GM10847 (cell line): ENCODE measurements around the gene SPAG5.

Experiments used
- POLR2A ChIP-seq: IDR thresholded peaks from 2 replicates; pipeline ENCODE4 v1.6.1; 2011; ENCODE audit not compliant: insufficient read length; ENCODE audit errors: extremely low read depth

The SPAG5 gene

DNA sequence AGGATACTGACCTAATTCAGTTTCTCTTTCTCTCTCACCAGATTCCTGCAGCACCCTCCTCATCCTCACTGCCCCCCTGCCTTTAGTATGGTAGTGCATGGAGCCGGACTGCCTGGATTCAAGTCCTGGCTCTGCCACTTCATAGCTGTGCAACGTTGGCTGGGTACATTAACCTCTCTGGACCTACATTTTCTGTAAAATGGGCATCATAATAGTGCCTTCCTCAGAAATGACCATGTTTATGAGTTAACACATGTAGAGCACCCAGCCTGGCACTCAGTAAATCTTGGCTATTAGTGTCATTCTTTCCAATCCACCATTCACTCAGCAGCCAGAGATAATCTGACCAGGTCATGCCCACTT lies 53.7 kb downstream of the SPAG5 start:
- TF ChIP-seq POLR2A: no peak

DNA sequence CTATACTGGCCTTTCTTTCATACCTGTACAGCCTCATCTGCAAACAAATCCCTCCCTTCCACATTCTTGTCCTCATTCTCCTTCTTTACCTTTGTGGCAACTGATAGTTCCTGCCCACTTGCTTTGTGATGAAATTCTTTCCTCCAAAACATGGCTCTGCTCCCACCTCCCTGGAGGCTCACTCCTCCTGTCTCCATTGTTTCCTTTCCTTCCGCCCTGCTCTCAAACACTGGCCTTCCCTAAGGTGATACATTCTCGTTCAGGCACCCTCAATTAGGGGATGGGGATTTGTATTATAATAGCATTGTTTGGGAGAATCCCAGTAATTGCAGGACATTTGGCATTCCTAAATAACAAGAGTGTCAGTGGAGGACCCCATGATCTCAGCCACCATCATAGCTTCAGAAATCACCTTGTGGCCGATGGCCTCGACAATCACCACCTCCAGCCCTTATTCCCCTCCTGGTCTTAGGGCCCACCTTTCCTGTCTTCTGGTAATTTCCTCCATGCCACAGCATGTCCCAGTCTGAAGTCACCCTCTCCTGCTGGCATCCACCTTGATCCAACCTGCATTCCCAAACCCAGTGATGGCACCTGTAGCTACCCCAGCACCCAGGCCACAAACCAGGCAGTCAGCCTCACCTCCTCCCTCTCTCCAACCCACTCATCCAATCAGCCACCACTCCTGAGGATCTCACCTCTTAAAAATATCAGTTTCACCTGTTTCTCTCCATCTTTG lies 54.3 kb downstream of the SPAG5 start:
- TF ChIP-seq POLR2A: no peak

DNA sequence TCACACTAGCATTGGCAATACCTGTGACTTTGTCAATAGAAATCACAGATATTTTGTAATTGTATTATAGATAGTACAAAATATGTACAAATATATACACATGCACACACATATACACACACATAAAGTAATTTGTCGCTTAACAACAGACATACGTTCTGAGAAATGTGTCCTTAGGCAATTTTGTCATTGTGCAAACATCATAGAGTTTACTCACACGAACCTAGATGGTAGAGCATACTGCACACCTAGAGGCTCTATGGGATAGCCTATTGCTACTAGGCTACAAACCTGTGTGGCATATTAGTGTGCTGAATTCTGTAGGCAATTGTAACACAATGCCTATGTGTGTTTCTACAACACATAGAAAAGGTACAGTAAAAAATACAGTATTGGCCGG lies 57.4 kb downstream of the SPAG5 start:
- TF ChIP-seq POLR2A: no peak

DNA sequence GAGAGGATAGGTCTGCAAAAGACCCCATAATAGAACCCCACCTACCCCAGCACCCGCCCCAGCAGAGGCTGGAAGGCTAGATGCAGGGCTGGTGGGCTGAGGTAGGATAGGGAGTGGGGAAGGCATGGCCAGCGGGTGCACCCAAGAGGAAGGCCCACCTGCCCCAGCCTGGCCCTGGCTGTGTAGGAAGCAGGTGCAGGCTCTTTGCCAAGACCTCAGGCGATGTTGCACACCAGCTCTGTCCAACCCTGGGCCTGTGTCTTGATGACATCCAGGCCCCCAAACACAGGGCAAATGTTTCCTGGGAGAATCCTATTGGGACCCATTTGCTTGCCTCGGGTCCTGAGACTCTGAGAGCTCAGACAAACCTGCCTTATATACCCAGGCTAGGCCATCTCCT lies 58.6 kb downstream of the SPAG5 start:
- TF ChIP-seq POLR2A: no peak

DNA sequence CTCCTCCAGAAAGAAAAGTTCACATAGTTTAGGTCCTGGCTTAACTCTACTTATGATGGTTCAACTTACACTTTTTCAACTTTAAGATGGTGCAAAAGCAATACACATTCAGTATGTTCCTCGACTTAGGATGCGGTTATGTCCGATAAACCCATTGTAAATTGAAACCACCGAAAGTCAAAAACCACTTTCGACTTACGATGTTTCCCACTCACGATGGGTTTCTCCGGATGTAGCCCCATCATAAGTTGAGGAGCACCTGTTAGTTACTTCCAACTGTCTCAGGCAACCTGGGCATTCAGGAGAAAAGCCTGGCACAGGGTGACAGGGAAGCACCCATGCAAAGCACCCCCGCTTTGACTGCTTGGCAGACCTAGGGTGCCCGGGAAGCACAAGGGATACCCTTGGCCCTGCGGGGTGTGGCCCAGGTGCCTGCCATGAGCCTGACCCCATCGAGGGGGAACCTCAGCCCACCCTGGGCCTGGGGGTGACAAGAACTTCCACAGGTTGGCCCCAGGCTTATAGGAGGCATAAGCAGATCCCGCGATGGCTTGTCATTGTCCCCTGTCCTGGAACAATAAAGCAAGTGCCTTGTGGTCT lies 60.4 kb downstream of the SPAG5 start:
- TF ChIP-seq POLR2A: no peak

DNA sequence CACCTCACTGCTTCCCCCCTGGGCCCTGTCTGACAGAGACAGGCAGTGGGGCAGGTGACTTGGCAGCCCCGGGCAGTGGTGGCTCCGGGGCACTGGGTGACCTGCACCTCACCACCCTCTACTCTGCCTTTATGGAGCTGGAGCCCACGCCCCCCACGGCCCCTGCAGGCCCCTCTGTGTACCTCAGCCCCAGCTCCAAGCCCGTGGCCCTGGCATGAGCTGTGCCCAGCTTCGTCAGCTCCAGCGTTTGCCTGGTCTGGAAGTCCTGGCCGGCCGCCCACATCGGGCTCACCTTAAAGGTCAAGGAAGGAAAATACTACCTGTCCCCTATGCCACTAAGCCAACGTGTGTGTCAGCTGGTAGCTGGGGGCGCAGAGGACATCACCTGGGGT lies 61.6 kb downstream of the SPAG5 start:
- TF ChIP-seq POLR2A: no peak

DNA sequence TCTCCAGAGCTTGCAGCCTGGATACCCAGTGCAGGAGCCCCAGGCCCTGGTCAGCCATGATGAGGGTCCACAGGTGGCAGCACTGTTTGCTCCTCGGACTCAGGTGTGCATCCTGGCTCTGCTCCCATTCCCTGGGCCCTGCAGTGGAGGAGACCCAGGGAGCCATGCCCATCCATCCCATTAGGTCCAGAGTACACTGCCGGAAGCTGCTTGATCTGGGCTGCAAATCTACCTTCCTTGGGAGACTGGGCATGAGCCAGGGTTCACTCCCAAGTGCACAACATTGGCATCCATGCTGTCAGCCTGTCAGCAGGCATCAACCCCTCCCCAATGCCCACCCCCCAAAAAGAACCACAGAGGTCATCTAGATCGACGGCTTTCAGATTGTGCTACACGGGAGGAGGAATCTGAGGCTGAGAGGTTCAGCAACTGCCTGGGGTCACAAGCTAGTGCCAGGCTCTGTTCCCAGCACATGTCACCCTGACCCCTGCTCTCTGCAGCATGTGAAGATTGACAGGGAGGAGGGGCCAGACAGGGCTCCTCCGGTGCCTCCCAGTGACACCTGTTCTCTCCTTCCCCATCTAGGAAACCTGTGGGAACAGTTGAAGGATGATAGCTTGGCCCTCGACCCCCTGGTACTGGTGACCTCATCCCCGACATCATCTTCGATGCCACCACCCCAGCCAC lies 62.1 kb downstream of the SPAG5 start:
- no peak for TF ChIP-seq POLR2A

DNA sequence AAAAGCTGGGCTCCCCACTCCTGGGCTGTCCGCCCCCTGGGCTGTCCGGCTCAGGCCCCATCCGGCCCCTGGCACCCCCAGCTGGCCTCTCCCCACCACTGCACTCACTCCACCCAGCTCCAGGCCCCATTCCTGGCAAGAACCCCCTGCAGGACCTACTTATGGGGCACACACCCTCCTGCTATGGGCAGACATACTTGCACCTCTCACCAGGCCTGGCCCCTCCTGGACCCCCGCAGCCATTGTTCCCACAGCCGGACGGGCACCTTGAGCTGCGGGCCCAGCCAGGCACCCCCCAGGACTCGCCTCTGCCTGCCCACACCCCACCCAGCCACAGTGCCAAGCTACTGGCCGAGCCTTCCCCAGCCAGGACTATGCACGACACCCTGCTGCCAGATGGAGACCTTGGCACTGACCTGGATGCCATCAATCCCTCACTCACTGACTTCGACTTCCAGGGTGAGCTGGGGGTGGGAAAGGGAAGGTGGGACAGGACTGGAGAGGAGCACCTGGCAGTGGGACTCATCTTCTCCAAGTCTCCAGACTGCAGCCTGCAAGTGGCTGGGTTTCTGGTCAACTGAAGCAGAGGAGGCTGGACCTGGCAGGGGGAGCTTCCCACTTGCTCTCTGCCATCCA lies 64.0 kb downstream of the SPAG5 start:
- TF ChIP-seq POLR2A: no peak

DNA sequence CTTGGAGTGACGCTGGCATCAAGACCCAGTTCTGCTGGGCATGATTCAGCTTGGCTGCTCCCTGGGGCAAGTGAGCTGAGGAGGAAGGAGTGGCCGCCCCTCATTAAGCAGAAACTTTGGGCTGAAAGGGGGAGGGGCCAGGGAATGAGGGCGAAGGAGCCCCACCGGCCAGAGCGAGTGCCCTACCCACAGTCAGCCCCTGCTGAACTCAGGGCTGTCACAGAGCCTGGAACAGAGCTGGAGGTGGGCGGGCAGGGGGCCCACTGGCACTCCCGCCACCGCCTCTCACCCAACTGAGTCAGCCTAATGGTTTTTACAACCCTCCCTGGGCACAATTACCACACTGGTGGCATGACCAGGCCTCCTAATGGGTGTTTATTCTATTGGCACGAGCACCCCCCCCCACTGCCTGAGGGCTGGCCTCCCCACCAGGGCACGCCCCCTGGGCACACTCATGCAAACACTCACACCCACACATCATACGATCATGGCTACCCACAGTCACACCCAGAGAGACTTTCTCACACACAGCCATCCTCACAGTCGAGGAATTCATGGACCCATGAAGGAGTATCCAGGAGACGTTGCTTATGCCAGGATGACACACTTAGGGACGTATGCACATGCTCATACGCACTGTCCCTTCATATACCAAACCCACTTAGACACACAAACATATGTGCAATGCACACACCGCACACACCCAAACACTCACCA lies 65.6 kb downstream of the SPAG5 start:
- no peak for TF ChIP-seq POLR2A

DNA sequence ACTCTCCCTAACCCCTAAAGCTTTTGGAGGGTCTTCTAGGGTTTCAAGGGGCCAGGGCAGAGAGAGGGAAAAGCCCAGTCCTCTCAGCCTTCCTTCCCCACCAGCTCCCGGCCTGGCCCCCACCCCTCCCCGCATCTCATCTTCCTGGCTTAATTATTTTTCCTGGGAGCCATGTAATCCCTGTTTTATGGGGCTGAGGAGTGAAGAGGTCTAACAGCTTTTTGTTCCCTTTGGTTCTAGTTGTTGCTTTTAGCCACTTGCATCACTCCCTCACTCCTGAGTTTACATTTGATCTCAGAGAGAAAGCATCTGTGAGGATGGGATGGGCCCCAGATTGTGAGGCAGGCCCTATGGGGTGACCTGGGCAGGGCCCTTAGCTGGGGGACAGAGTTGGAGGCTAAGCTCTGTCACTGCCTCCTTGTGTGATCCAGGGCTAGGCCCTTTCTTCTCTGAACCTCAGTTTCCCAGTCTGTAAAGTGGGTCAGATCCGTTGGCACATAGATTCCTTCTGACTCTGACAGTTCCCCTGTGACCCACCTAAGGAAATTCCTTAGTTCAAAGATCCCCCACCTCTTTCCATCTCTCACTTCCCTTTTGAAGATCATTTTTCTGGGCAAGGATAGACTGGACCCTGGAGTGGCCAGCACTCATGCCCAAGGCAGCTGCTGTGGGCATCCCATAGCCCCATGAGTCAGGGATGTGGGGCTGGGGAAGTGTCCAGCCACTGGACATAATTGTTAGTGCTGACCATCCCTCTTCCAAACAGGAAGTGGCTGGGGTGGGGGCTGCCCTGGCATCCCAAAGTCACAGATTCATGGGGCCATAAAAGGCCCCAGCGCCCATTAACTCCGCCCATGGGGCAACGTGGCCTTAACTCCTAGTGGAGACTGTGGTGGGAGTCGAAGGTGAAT lies 66.5 kb downstream of the SPAG5 start:
- TF ChIP-seq POLR2A: no peak

DNA sequence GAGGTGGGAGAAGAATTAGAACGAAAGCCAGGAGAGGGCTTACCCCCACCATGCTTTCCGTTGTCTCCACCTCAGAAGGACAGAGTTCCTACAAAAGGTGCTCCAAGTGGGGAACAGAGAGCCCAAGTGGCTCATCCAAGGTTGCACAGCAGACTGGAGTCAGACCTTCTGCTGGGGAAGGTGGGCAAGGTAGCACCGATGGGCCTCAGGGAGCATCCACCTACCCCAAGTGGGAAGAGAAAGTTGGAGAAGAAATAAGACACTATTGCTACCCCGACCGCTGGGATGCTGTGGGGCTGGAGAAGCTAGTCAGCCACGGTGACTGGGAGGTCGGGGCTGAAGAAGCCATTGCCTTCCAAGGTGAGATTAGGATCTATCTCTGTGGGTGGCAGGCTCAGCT lies 67.9 kb downstream of the SPAG5 start:
- no peak for TF ChIP-seq POLR2A

DNA sequence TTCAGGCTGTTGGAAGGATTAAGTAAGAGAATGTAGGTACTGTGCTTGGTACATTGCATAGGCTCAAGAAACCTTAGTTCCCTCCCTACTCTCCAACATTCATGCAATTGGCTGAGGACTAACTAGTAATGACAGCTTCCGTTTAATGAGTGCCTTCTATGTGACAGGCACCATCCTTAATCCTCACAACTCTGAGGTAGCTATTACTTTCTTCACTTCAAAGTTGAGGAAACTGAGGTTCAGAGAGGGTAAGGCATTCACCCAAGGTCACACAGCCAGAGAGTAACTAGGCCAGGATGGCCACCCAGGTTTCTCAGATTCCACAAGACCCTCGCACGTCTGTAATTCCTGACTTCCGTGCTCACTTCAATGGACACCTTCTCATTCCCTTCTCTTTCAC lies 68.6 kb downstream of the SPAG5 start:
- no peak for TF ChIP-seq POLR2A

DNA sequence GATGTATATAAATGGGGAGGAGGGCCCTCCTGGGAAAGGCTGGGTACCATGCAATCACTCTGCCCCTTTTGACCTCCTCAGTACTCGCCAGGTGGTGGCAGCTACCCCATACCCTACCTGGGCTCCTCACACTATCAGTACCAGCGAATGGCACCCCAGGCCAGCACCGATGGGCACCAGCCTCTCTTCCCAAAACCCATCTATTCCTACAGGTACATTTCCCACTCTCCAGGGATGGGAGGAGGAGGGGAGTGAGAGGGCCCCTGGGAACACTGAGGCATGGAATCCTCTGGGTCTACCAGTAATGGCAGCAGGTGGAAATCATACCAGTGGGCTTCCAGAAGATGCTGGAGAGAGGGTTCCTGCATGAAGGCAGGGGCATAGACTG lies 69.8 kb downstream of the SPAG5 start:
- TF ChIP-seq POLR2A: no peak

DNA sequence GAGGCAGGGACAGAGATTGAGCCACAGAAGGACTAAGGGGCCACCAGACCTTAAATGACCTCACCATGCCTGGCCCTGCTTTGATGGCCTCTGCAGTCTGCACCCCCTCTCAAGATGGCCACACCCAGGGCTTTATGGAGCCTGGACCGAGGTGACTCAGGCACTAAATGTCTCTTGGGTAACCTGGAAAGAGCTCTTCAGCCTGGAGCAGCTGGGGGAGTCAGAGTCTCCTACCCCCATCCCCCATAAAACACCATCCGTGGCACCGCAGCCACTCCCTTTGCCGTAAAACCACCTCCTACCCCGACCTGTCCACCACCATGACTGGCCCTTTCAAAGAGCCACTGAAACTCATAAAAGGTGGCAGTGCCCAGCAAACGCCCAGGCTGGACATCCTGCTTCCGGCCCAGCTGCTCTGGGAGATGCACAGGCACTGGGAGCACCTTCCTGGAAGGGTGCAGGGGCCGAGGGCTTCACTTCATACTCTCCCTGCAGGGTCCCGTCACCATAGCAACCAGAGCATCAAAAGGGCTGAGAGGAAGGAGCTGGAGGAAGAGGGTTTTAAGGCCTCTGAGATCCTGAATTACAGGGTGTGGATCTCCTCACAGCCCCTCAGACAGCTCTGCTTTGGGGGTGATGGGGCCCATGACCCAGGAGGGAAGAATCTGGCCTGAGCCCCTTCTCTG lies 70.4 kb downstream of the SPAG5 start:
- TF ChIP-seq POLR2A: no peak
